GM08714 (cell line): ENCODE data around the gene ABCC1.

Source experiments
- H3K4me3 ChIP-seq: fragments of 200-500 bp; sonication (Bioruptor generic); 2 replicates; pipeline ENCODE4 v1.5.1; 2014; ENCODE audit warnings: mild to moderate bottlenecking, low read length, inconsistent platforms
- ZNF274 ChIP-seq: IDR thresholded peaks from 2 replicates; pipeline ENCODE4 v1.6.1; 2012; ENCODE audit warnings: mild to moderate bottlenecking, low read depth, low read length

The ABCC1 gene

GRCh38 chr16:16108759-16109158 is 159.3 kb downstream of the ABCC1 start:
- no peak overlapping the region for H3K4me3 ChIP-seq
- no peak for TF ChIP-seq ZNF274

DNA sequence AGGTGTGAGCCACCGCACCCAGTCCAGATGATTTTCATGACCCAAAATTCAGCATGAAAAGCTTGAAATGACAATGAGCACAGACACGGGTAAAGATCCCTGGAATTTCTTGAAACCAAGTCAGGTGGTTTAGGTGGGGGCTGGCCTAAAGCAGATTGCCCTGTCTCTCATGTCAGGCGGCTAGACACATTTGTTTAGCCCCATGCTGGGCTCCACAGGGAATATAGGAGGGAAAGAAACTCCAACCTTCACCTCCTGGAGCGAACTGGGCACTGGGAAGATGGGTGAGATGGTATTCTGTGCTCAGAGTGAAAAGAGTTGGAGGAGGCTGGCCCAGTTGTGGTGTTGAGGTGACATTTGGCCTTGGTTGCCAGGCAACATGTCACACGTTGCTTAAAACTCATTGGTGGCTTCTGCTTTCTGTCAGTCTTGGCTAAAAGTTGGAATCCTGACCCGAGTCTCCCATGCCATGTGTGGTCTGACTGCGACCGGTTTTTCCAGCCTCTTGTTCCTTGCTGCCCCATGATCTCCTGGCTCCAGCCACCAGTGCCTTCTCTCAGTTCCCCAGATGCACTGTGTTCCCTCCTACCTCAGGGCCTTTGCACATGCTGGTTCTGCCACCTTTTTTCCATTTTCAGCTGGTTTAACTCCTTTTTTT is 160.2 kb downstream of the ABCC1 start:
- H3K4me3 ChIP-seq, result no peak overlapping the region
- TF ChIP-seq ZNF274, result no peak

DNA sequence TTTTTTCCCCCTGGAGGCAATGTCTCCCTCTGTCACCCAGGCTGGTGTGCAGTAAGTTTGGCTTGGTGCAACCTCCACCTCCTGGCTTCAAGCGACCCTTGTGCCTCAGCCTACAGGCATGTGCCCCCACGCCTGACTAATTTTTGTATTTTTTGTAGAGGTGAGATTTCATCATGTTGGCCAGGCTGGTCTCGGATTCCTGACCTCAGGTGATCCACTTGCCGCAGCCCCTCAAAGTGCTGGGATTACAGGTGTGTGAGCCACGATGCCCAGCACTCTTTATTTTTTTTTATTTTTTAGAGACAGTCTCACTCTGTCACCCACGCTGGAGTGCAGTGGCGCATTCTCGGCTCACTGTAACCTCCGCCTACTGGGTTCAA is 160.7 kb downstream of the ABCC1 start:
- TF ChIP-seq ZNF274, result no peak
- H3K4me3 ChIP-seq, result no peak overlapping the region

DNA sequence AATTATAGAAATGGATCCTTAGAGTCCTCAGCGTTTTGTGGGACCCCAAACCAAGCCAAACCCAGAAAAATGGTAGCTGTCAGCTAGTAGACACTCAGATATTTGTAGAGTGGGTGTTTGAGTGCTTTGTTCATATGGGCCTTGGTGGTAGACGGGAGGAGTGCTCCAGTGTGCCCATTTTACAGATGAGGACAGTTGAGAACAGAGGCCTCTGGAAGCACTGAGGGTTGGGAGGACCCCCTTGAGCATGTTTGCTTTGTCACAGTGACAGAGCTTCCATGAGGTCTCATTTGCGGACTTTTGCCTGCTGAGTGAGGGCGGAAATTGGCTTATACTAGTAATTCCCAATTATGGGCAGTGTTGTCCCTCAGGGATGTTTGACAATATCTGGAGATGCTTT is 162.2 kb downstream of the ABCC1 start:
- no peak for TF ChIP-seq ZNF274
- H3K4me3 ChIP-seq, result no peak overlapping the region

- TF ChIP-seq ZNF274, result no peak
- no peak overlapping the region for H3K4me3 ChIP-seq
Measured at GRCh38 chr16:16112450-16113053, 163.1 kb downstream of the ABCC1 start.

GRCh38 chr16:16113076-16113475 is 163.7 kb downstream of the ABCC1 start:
- TF ChIP-seq ZNF274, result no peak
- H3K4me3 ChIP-seq, result no peak overlapping the region

DNA sequence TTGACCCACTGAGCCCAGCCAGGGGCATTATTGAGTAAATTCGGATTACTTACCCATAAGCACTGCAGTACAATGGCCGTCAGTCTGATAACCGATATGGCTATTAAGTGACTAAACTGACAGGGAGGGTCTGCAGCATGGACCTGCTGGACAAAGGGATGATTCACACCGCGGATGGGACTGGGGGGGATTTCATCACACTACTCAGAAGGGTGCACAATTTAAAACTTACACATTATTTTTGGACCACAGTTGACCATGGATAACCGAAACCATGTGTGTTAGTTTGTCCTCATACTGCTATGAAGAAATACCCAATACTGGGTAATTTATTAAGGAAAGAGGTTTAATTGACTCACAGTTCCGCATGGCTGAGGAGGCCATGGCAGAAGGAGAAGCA is 167.4 kb downstream of the ABCC1 start:
- no peak for TF ChIP-seq ZNF274
- H3K4me3 ChIP-seq, result no peak overlapping the region

DNA sequence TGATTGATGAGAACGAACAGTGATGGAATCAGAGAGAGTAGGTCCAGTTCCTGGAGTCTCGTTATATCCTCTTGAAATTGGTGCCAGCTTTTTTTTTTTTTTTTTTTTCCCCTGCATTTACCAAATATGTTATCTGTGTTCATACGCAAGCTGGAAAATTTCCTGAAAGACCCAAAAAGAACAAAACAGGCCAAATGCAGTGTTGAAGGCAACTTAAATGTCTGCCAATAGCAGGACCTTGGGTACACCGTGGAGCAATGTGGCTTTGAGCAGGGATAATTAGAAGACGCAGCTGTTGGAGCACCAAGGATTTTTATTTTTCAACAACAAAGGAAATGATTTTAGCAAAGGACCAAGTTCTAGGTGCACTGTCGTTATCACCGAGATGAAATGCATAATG is 168.9 kb downstream of the ABCC1 start:
- no peak for TF ChIP-seq ZNF274

DNA sequence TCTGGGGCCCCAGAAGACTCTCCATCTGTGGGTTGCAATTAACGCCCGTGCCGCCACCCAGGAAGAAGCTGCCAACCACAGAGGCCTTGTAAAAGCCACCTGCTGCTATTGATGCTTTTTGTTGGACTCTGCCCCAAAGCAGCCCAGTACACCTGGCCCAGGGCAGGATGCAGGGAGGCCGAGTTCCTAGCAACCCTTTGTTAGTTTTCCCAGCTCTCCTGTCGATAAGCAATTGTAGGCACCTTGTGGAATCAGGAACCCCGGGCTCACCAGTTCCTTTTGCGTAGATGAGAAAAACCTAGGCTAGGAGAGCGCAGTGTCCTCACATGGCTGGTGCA is 170.6 kb downstream of the ABCC1 start:
- H3K4me3 ChIP-seq, result no peak overlapping the region
- no peak for TF ChIP-seq ZNF274

More for the DNA sequence above, 168.9 kb downstream of the ABCC1 start:
- no peak overlapping the region for H3K4me3 ChIP-seq

DNA sequence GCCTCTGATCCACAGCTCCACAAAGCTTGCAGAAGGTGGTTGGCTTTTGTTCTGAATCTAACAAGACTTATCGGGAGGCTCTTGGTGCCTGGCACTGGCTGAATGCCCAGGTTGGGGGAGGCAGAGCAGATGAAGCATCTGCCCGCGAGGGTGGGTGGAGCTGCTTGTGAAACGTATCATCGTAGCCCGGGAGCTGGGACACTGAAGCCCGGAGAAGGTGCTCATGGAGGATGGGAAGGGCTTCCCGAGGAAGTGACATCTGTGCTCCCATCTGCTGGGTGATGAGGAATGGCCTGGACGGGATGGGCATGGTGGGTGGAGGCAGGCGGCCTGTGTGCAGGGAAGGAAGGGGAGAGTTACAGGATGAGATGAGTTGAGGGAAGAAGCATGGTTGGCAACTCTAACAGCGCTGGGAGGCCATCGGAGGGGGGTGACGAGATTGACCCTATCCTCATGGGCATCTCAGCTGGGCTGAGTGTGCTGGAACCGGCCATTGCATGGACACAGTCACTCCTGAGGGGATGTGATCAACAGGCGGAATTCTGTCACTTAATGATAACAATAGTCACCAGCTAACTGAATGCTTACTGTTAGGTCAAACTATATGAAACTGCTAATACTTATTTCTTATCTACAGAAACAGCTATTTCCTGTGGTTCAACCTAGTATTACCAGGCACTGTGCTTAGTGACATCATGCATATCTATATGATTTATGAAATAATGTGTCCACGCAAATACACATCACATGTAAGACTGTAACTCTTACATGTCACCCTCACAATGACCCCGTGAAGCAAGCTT is 171.2 kb downstream of the ABCC1 start:
- H3K4me3 ChIP-seq, result no peak overlapping the region
- no peak for TF ChIP-seq ZNF274

DNA sequence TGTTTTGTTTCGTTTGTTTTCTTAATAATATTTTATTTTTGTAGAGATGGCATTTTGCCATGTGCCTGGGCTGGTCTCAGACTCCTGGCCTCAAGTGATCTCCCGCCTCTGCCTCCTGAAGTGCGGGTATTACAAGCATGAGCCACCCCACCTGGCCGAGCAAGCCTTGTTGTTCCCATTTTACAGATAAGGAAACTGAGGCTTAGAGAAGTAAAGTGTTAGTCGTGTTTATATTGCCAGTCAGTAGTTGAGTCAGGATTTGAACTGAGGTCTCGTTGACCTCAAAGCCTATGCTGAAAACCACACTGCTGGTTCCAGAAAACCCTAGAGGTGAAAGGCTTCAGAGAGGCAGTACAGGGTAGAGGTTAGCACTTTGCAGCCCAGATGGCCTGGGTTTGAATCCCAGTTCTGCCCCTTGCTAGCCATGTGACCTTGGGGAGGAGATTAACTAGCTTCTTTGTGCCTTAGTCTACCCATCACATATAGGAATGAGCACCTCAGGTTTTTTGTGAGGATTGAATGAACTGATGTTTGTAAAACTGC is 171.8 kb downstream of the ABCC1 start:
- TF ChIP-seq ZNF274, result no peak
- no peak overlapping the region for H3K4me3 ChIP-seq

DNA sequence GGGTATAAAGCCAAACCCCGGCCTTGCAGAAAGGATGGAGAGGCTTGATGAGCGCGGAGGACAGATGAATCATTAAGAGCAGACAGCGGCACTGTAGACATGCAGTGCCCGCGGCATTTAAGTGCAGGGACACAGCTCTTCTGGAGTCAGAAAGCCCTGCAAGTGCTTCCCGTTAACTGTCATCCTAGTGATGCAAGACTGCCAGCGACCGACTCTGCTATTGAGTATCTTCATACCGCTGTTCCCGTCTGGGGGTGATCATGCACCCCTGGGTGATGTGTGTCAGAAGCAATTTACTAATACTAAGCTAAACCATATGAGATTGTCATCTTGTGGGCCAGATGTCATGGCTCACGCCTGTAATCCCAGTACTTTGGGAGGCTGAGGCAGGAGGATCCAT is 172.8 kb downstream of the ABCC1 start:
- no peak for TF ChIP-seq ZNF274
- no peak overlapping the region for H3K4me3 ChIP-seq

DNA sequence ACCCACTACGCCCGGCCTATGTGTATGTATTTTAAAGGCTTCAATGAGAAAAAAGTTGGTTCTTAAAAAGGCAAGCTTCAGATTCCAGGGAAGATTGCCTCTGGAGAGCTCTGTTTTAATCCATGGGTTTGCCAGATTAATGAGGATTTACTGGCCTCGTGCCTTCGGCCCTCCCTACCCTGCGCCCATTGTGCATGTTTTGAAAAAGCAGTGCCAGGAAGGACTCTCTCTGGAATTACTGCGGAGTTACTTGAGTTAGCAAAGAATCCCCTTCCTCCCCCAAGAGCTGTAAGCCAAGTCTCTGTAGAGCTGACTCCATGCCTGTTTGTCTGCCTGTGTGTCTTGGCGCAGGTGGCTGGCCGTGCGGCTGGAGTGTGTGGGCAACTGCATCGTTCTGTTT is 175.0 kb downstream of the ABCC1 start:
- no peak for TF ChIP-seq ZNF274
- no peak overlapping the region for H3K4me3 ChIP-seq

DNA sequence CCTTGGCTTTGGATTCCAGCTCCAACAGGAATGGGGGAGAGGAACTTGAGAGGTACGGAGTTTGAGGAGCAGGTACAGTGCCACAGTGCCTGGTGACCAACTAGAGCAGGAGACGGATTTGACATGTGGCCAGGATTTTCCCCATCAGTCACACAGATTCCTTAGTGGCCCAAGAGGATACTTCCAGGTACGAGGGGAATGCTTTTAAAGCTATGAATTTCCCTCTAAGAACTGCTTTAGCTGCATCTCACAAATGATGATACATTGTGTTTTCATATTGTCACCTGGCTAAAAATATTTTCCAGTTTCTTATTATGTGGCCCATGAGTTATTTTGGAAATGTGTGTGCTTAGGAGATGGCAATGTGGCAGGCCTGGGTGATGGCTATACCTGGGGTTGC is 175.6 kb downstream of the ABCC1 start:
- TF ChIP-seq ZNF274, result no peak
- no peak overlapping the region for H3K4me3 ChIP-seq

- TF ChIP-seq ZNF274, result no peak
Measured at GRCh38 chr16:16126896-16127295, 177.5 kb downstream of the ABCC1 start.

More at GRCh38 chr16:16126896-16127295, 177.5 kb downstream of the ABCC1 start:
- no peak overlapping the region for H3K4me3 ChIP-seq
